NCI-H2227 treated with DMSO at 0.1 percent for 48 hours (cell line): ENCODE measurements around the gene CHRNB4.

Experiments
- DNase-seq: peaks from one replicate; lab custom pipeline; 2025; lab: John Stamatoyannopoulos, UW

Gene CHRNB4

GRCh38 chr15:78668987-78669386 is 28.0 kb upstream of the CHRNB4 start:
- DNase-seq: no peak

- no peak for DNase-seq
Observed at GRCh38 chr15:78667578-78668236, 26.7 kb upstream of the CHRNB4 start.

GRCh38 chr15:78666010-78666409 is 25.0 kb upstream of the CHRNB4 start:
- no peak for DNase-seq

GRCh38 chr15:78663703-78664102 is 22.7 kb upstream of the CHRNB4 start:
- no peak for DNase-seq

- no peak for DNase-seq
Observed at GRCh38 chr15:78662028-78662427, 21.0 kb upstream of the CHRNB4 start.

GRCh38 chr15:78661001-78661400 is 20.0 kb upstream of the CHRNB4 start:
- DNase-seq: no peak

GRCh38 chr15:78660584-78660983 is 19.6 kb upstream of the CHRNB4 start:
- no peak for DNase-seq

GRCh38 chr15:78658823-78659222 is 17.8 kb upstream of the CHRNB4 start:
- no peak for DNase-seq

GRCh38 chr15:78654272-78654671 is 13.3 kb upstream of the CHRNB4 start:
- DNase-seq: no peak

- DNase-seq: no peak
Observed at GRCh38 chr15:78651930-78652615, 11.1 kb upstream of the CHRNB4 start.

GRCh38 chr15:78651007-78651406 is 10.0 kb upstream of the CHRNB4 start:
- DNase-seq: no peak

- DNase-seq: no peak
Observed at GRCh38 chr15:78650022-78650421, 9.0 kb upstream of the CHRNB4 start.

GRCh38 chr15:78645009-78645408 is 4.0 kb upstream of the CHRNB4 start:
- DNase-seq: no peak

GRCh38 chr15:78642331-78642730 is 1.3 kb upstream of the CHRNB4 start:
- DNase-seq: no peak

- no peak for DNase-seq
Observed at GRCh38 chr15:78641749-78642275, 802 bp upstream of the CHRNB4 start.

GRCh38 chr15:78640527-78641101 is 396 bp downstream of the CHRNB4 start:
- no peak for DNase-seq

GRCh38 chr15:78638658-78639314 is 2.2 kb downstream of the CHRNB4 start:
- peak; percentile 39 for DNase-seq

- DNase-seq: no peak
Observed at GRCh38 chr15:78637776-78638435, 3.1 kb downstream of the CHRNB4 start.

- DNase-seq: no peak
Observed at GRCh38 chr15:78636378-78636859, 4.6 kb downstream of the CHRNB4 start.

- no peak for DNase-seq
Observed at GRCh38 chr15:78635346-78635745, 5.7 kb downstream of the CHRNB4 start.

GRCh38 chr15:78634210-78635145 is 6.5 kb downstream of the CHRNB4 start:
- DNase-seq: no peak
